Keratinocyte (primary cell): ENCODE data around the gene CAPN11. TPM values are rescaled to one million over a fixed set of nuclear protein-coding genes. Genes with fewer than 3 reads are reported as not detected.
"Not testable (repeated sequence)": the region's sequence is repeated elsewhere in the genome, so short reads cannot be mapped to it uniquely, and the experiment has no call there.

Experiments used
- DNase-seq: peaks from one replicate; pipeline ENCODE4 v3.0.0-alpha.2; 2011; ENCODE audit warnings: low read depth, missing footprints, low spot score
- FAIRE-seq: peaks from 2 replicates; lab custom pipeline; 2011; peaks lifted over from hg19 to GRCh38; lab: Jason Lieb, UNC
- H2AFZ ChIP-seq: 2 replicates; pipeline ENCODE4 v1.6.0; 2012; ENCODE audit warnings: low read length, control low read depth, inconsistent platforms; ENCODE audit not compliant: control insufficient read depth
- H3K27ac ChIP-seq: 2 replicates; pipeline ENCODE4 v1.5.1; 2011; ENCODE audit warnings: low read length; ENCODE audit not compliant: control insufficient read depth, insufficient read depth
- H3K27me3 ChIP-seq: 3 replicates; pipeline ENCODE4 v1.6.0; 2011; ENCODE audit warnings: low read length; ENCODE audit not compliant: control insufficient read depth, insufficient read depth; ENCODE audit errors: extremely low read depth
- H3K36me3 ChIP-seq, 2 experiments: 2 replicates in 1 of 2; 3 replicates in 1 of 2; pipeline ENCODE4 v1.5.1; 2011; ENCODE audit warnings: low read length in 2 of 2, mild to moderate bottlenecking in 1 of 2; ENCODE audit not compliant: control insufficient read depth in 2 of 2, insufficient read depth in 2 of 2; ENCODE audit errors: extremely low read depth in 1 of 2
- H3K4me1 ChIP-seq: 3 replicates; pipeline ENCODE4 v1.5.1; 2011; ENCODE audit warnings: low read length; ENCODE audit not compliant: control insufficient read depth, insufficient read depth; ENCODE audit errors: extremely low read depth
- H3K4me2 ChIP-seq: 3 replicates; pipeline ENCODE4 v1.6.0; 2011; ENCODE audit warnings: low read depth, low read length; ENCODE audit not compliant: control insufficient read depth, insufficient read depth; ENCODE audit errors: extremely low read depth
- H3K4me3 ChIP-seq, 3 experiments: fragments of 200-600 bp in 1 of 3; sonication (generic) in 1 of 3; 2 replicates in 2 of 3; 3 replicates in 1 of 3; pipeline ENCODE4 v1.5.1; 2011 to 2016; ENCODE audit warnings: low read length in 3 of 3, mild to moderate bottlenecking in 3 of 3, control low read depth in 2 of 3, inconsistent platforms in 1 of 3, low read depth in 1 of 3, mixed read lengths in 1 of 3, mixed run types in 1 of 3, moderate library complexity in 1 of 3; ENCODE audit not compliant: control insufficient read depth in 2 of 3, insufficient read depth in 2 of 3; ENCODE audit errors: extremely low read depth in 1 of 3
- H3K79me2 ChIP-seq: 2 replicates; pipeline ENCODE4 v1.6.0; 2012; ENCODE audit warnings: low read length; ENCODE audit not compliant: control insufficient read depth, insufficient read depth
- H3K9ac ChIP-seq: 3 replicates; pipeline ENCODE4 v1.6.0; 2011; ENCODE audit warnings: low read length; ENCODE audit not compliant: control insufficient read depth, insufficient read depth; ENCODE audit errors: extremely low read depth
- H3K9me1 ChIP-seq: 3 replicates; pipeline ENCODE4 v1.6.0; 2011; ENCODE audit warnings: low read length; ENCODE audit not compliant: control insufficient read depth, insufficient read depth; ENCODE audit errors: extremely low read depth
- H3K9me3 ChIP-seq: 2 replicates; pipeline ENCODE4 v1.5.1; 2012; ENCODE audit warnings: low read depth, low read length; ENCODE audit not compliant: control insufficient read depth
- H4K20me1 ChIP-seq: 3 replicates; pipeline ENCODE4 v1.6.0; 2011; ENCODE audit warnings: low read length; ENCODE audit not compliant: control insufficient read depth, insufficient read depth; ENCODE audit errors: extremely low read depth
- CTCF ChIP-seq, 3 experiments: IDR thresholded peaks in 1 of 3; conservative IDR thresholded peaks in 1 of 3; optimal IDR thresholded peaks in 1 of 3; 2 replicates in 2 of 3; 3 replicates in 1 of 3; pipeline versions ENCODE3 to v1.5.1; 2011; ENCODE audit warnings: low read length in 3 of 3, mild to moderate bottlenecking in 3 of 3, moderate library complexity in 2 of 3, control low read depth in 1 of 3, inconsistent platforms in 1 of 3; ENCODE audit not compliant: insufficient read depth in 2 of 3; ENCODE audit errors: extremely low read depth in 1 of 3
- EZH2 ChIP-seq: IDR thresholded peaks from one replicate; pipeline ENCODE4 v1.6.1; 2012; ENCODE audit warnings: inconsistent platforms, mild to moderate bottlenecking, low read length, moderate library complexity
- dilution Hi-C: fragments of 300-500 bp; cut with MboI; formaldehyde crosslinking; loops from one replicate; pipeline ENCODE4 v1.7.0; 2020; ENCODE audit warnings: low sequenced_read_pairs; ENCODE audit not compliant: extremely low pct_ligation_motif_present
- polyA plus RNA-seq, 5 experiments: library from polyadenylated mRNA; depleted of rRNA in 3 of 5; stranded (reverse) in 3 of 5; stranded (forward) in 1 of 5; unstranded in 1 of 5; fragments of >200 nt; gene quantifications; 1 replicate in 1 of 5; 2 replicates in 3 of 5; 3 replicates in 1 of 5; pipeline versions ENCODE4 v1.2.1 to v1.2.3, GENCODE V29; 2011 to 2012; ENCODE audit warnings: missing spikeins in 2 of 5, low read depth in 1 of 5, low replicate concordance in 1 of 5

Gene CAPN11
- polyA plus RNA-seq, 1 donor (not counting 4 experiments of a cell fraction or from before 2014, with no cell fraction given): not detected

DNA sequence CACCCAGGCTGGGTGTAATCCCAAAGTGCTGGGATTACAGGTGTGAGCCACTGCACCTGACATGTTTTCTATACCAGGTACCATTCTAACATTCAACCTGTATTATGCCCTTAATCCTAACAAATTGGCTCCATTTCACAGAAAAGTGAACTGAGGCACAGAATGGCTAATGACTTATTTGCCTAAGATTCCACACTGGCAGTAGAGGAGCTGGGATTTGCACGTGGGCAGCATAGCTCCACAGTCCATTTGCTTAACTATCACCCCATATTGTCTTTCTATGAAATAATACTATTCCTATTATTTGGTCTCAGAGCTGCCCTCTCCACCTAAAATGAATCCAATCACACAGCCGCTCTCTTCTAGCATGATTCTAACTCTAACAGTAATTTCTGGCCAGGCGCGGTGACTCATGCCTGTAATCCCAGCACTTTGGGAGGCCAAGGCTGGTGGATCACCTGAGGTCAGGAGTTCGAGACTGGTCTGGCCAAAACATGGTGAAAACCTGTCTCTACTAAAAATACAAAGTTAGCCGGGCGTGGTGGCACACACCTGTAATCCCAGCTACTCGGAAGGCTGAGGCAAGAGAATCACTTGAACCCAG lies 34.8 kb downstream of the CAPN11 start:
- no peaks in the 10 kb centered on the region for H3K9me1 ChIP-seq
- DNase-seq (no peak), FAIRE-seq (no peak)
- dilution Hi-C loops: no loop called here
- no peak overlapping the region for H2AFZ ChIP-seq
- no peak overlapping the region for H3K4me2 ChIP-seq
- H3K36me3 ChIP-seq: no peaks in the 10 kb centered on the region
- no peaks in the 10 kb centered on the region for H3K4me1 ChIP-seq
- H3K4me3 ChIP-seq: no peak overlapping the region
- H3K27ac ChIP-seq: no peak overlapping the region
- no peak overlapping the region for H3K9ac ChIP-seq
- H3K27me3 ChIP-seq: no peaks in the 10 kb centered on the region
- TF ChIP-seq CTCF (optimal IDR thresholded peaks at IDR 0.05 in 1 of 3, IDR thresholded peaks at IDR 0.05 in 1 of 3, conservative IDR thresholded peaks at IDR 0.05 in 1 of 3; ENCODE audit: extremely low read depth in 1 of 3, insufficient read depth in 2 of 3, low read length in 3 of 3) (no peak), EZH2 (no peak)
- no peaks in the 10 kb centered on the region for H3K79me2 ChIP-seq
- H4K20me1 ChIP-seq: no peaks in the 10 kb centered on the region
- H3K9me3 ChIP-seq: no peaks in the 10 kb centered on the region

DNA sequence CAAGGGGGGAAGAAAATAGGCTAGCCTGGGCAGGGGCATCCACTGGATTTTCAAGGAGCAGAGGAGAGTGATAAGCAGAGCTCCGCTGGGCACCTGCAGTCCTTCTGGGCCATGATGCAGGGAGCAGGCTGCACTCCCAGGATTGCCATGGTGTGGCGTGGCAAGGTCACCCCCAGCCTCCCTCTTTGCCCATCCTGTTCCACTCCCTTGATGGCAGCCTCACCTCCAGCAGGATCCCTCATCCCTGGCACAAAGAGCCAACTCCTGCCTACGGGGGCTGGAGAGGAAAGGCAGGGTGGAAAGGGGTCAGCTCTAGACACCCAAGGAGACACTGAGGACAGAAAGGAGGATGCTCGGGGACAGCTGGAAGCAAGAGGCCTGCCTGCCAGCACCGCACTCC lies 35.7 kb downstream of the CAPN11 start:
- Histone ChIP-seq H3K9me1 (no peaks in the 10 kb centered on the region), H4K20me1 (no peaks in the 10 kb centered on the region), H3K4me1 (no peaks in the 10 kb centered on the region), H3K27ac (no peak overlapping the region), H3K4me3 (no peak overlapping the region), H3K4me2 (no peak overlapping the region), H3K27me3 (no peaks in the 10 kb centered on the region), H3K9ac (no peak overlapping the region), H2AFZ (no peak overlapping the region), H3K9me3 (no peaks in the 10 kb centered on the region), H3K79me2 (no peaks in the 10 kb centered on the region), H3K36me3 (no peaks in the 10 kb centered on the region)
- FAIRE-seq (no peak), DNase-seq (no peak)
- dilution Hi-C loops: no loop called here
- TF ChIP-seq CTCF (optimal IDR thresholded peaks at IDR 0.05 in 1 of 3, IDR thresholded peaks at IDR 0.05 in 1 of 3, conservative IDR thresholded peaks at IDR 0.05 in 1 of 3; ENCODE audit: extremely low read depth in 1 of 3, insufficient read depth in 2 of 3, low read length in 3 of 3): no peak
- no peak for TF ChIP-seq EZH2

DNA sequence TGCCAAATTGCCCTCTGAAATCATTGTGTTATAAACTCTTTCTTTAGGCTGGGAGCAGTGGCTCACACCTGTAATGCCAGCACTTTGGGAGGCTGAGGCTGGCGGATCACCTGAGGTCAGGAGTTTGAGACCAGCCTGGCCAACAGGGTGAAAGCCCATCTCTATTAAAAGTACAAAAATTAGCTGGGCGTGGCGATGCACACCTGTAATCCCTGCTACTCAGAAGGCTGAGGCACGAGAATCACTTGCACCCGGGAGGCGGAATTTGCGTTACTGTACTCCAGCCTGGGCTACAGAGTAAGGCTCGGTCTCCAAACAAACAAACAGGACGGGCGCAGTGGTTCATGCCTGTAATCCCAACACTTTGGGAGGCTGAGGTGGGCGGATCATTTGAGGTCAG lies 37.7 kb downstream of the CAPN11 start:
- H3K9me1 ChIP-seq, H3K9me3 ChIP-seq, H2AFZ ChIP-seq, dilution Hi-C loops, FAIRE-seq, H3K4me3 ChIP-seq, H3K27ac ChIP-seq, H4K20me1 ChIP-seq, H3K4me2 ChIP-seq, H3K79me2 ChIP-seq, H3K27me3 ChIP-seq, H3K9ac ChIP-seq, DNase-seq, H3K36me3 ChIP-seq: not testable (repeated sequence)
- peaks cover 10% of the 10 kb centered on the region for H3K4me1 ChIP-seq
